ENCODE results near the gene ASPSCR1. TPM values are rescaled to one million over a fixed set of nuclear protein-coding genes. Genes with fewer than 3 reads are reported as not detected.
A peak's percentile ranks its signal among the peaks of the same experiment; 100 is the strongest.

Gene ASPSCR1
- total and polyA plus RNA-seq, 2 of the 13 experiments (the other 11 are each of a cell fraction or from before 2014, with no cell fraction given) = 274 to 314 TPM

- TF ChIP-seq DMAP1 (CRISPR knock-in tag; IDR thresholded peaks at IDR 0.05) (peak; percentile 88), ZBTB49 (CRISPR knock-in tag; IDR thresholded peaks at IDR 0.05; ENCODE audit: borderline replicate concordance) (no peak), MLLT10 (CRISPR knock-in tag; IDR thresholded peaks at IDR 0.05) (no peak), ERF (CRISPR knock-in tag; IDR thresholded peaks at IDR 0.05) (peak; percentile 93), MIER3 (CRISPR knock-in tag; IDR thresholded peaks at IDR 0.05; ENCODE audit: borderline replicate concordance) (peak; percentile 83; the same call in 1 of the 2 replicates), TERF1 (CRISPR knock-in tag; IDR thresholded peaks at IDR 0.05) (no peak), ESRRA (CRISPR knock-in tag; IDR thresholded peaks at IDR 0.05; ENCODE audit: low read depth) (peak; percentile 77), ZNF451 (CRISPR knock-in tag; IDR thresholded peaks at IDR 0.05) (peak; percentile 93), TCF7 (IDR thresholded peaks at IDR 0.05; ENCODE audit: low read depth) (peak; percentile 44; the same call in 1 of the 2 replicates), NR2F6 (IDR thresholded peaks at IDR 0.05) (peak; percentile 8; the same call in 1 of the 2 replicates), NR2F6 (CRISPR knock-in tag; IDR thresholded peaks at IDR 0.05) (peak; percentile 90)
Observed at GRCh38 chr17:81966343-81967243, 10.8 kb upstream of the ASPSCR1 start (continued).
